Measurements from ENCODE around the gene SLC14A1. TPM values are rescaled to one million over a fixed set of nuclear protein-coding genes. Genes with fewer than 3 reads are reported as not detected.
A peak's percentile ranks its signal among the peaks of the same experiment; 100 is the strongest.

Gene SLC14A1
- polyA plus RNA-seq: 3.5 TPM

DNA sequence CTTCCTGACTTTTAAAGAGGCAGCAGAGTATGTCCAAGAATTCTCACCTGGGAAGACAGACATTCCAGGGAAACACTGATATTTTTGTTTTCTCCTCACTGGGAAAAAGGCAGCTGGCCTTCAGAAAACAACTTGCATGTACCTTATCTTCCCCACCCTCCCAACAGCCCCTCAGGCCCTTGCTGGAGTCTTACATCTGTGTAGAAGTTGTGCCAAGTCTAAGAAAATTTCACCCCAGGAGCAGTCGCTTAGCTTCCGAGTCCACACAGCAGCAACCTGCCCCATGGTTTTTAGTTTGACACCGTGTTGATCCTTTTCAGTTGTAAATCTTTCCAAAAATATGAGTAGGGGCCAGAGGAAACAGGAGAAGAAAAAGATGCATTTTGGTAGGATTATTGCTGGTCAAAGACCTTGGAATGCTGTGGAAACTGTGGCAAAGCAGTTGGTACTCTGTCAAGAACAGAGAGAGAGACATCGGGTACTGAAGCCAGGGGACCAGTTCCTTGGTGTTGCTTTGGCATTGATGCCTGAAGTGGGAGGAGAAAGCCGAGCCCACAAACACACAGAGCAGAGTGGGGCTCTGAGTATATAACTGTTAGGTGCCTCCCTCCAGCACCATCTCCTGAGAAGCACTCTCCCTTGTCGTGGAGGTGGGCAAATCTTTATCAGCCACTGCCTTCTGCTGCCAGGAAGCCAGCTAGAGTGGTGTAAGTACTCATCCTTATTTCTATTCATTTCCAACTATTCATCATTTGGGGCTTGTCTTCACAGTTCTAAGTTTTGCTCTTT is at the start of gene SLC14A1:
Gene SLC14A1 (plus strand): TSS at position 615 of the 789 bp plus-strand sequence. CDS start 6,140 bp downstream, outside the sequence.
- Mint-ChIP-seq H3K36me3 (peaks cover 9% of the 10 kb centered on the region), H3K4me1 (no peaks in the 10 kb centered on the region), H3K27ac (no peak within 1 kb of the TSS), H3K27me3 (no peaks in the 10 kb centered on the region), H3K9me3 (no peaks in the 10 kb centered on the region), H3K4me3 (no peak within 1 kb of the TSS)

DNA sequence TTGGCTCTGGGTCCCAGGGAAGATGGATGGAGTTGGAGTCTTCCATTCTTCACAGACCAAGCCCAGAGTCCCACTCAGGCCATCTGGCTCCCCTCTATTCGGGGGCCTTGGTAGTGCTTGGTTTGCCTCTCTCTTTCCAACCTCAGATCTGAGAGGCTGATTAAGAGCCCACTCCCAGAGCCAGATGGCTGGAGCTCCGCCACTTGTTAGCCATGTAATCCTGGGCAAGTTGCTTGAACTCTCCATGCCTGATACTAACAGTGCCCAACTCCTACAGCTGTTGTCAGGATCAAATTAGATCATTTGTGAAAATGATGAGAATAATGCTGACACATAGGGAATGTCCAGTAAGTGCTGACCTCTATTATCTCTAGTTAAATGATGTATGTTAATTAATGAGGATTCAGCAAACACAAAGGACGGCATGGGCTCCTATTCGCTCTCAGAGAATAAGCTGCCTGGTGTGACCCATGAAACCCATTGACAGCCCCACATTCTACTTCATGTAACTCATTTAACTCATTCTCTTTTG is 46.6 kb upstream of the SLC14A1 start:
- no peaks in the 10 kb centered on the region for H3K27me3 Mint-ChIP-seq
- H3K4me3 Mint-ChIP-seq: peak overlapping the region in 1 of 4 donors; percentile 37
- no peak overlapping the region for H3K27ac Mint-ChIP-seq
- no peaks in the 10 kb centered on the region for H3K9me3 Mint-ChIP-seq
- peaks cover 2% of the 10 kb centered on the region for H3K36me3 Mint-ChIP-seq
- H3K4me1 Mint-ChIP-seq: no peaks in the 10 kb centered on the region

- H3K36me3 Mint-ChIP-seq: peaks cover 2% of the 10 kb centered on the region
- no peaks in the 10 kb centered on the region for H3K27me3 Mint-ChIP-seq
- no peaks in the 10 kb centered on the region for H3K9me3 Mint-ChIP-seq
- H3K4me1 Mint-ChIP-seq: no peaks in the 10 kb centered on the region
- H3K27ac Mint-ChIP-seq: no peak overlapping the region
- no peak overlapping the region for H3K4me3 Mint-ChIP-seq
These were observed 45.5 kb upstream of the SLC14A1 start for GRCh38 chr18:45678441-45678840.

- Mint-ChIP-seq H3K9me3 (no peaks in the 10 kb centered on the region), H3K27ac (no peak overlapping the region), H3K4me1 (no peaks in the 10 kb centered on the region), H3K4me3 (no peak overlapping the region), H3K36me3 (peaks cover 2% of the 10 kb centered on the region), H3K27me3 (no peaks in the 10 kb centered on the region)
These were observed 45.1 kb upstream of the SLC14A1 start for GRCh38 chr18:45678850-45679249.

GRCh38 chr18:45680066-45680690 is 43.8 kb upstream of the SLC14A1 start:
- H3K27me3 Mint-ChIP-seq: no peaks in the 10 kb centered on the region
- H3K4me3 Mint-ChIP-seq: no peak overlapping the region
- no peaks in the 10 kb centered on the region for H3K9me3 Mint-ChIP-seq
- H3K27ac Mint-ChIP-seq: no peak overlapping the region
- peaks cover 0 to 1% (median 0%) of the 10 kb centered on the region in 3 donors for H3K4me1 Mint-ChIP-seq
- H3K36me3 Mint-ChIP-seq: peaks cover 1% of the 10 kb centered on the region

DNA sequence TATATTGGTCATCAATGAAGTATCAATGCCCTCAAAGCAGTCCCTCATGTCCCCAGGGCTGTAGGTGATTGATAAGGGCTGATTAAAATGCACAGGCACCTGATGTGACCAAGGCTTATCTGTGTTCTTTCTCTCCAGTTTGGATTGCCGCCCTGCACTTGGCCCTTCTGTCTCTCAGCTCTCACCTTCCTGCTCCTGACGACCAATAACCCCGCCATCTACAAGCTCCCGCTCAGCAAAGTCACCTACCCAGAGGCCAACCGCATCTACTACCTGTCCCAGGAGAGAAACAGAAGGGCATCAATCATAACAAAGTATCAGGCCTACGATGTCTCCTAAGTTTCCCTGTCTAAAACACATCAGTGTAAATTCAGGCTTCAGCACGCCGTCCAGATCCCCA is 41.8 kb upstream of the SLC14A1 start:
- H3K36me3 Mint-ChIP-seq: no peaks in the 10 kb centered on the region
- H3K4me3 Mint-ChIP-seq: no peak overlapping the region
- no peak overlapping the region for H3K27ac Mint-ChIP-seq
- H3K9me3 Mint-ChIP-seq: no peaks in the 10 kb centered on the region
- no peaks in the 10 kb centered on the region for H3K27me3 Mint-ChIP-seq
- H3K4me1 Mint-ChIP-seq: peaks cover 15 to 19% (median 15%) of the 10 kb centered on the region in 3 donors

- Mint-ChIP-seq H3K36me3 (no peaks in the 10 kb centered on the region), H3K27ac (peak overlapping the region in 2 of 3 donors; percentile 33 to 38), H3K27me3 (no peaks in the 10 kb centered on the region), H3K4me1 (peaks cover 25 to 41% (median 35%) of the 10 kb centered on the region in 3 donors), H3K4me3 (peak overlapping the region in 2 of 4 donors; percentile 50 to 70), H3K9me3 (no peaks in the 10 kb centered on the region)
These were observed 39.5 kb upstream of the SLC14A1 start for GRCh38 chr18:45684341-45685115.

DNA sequence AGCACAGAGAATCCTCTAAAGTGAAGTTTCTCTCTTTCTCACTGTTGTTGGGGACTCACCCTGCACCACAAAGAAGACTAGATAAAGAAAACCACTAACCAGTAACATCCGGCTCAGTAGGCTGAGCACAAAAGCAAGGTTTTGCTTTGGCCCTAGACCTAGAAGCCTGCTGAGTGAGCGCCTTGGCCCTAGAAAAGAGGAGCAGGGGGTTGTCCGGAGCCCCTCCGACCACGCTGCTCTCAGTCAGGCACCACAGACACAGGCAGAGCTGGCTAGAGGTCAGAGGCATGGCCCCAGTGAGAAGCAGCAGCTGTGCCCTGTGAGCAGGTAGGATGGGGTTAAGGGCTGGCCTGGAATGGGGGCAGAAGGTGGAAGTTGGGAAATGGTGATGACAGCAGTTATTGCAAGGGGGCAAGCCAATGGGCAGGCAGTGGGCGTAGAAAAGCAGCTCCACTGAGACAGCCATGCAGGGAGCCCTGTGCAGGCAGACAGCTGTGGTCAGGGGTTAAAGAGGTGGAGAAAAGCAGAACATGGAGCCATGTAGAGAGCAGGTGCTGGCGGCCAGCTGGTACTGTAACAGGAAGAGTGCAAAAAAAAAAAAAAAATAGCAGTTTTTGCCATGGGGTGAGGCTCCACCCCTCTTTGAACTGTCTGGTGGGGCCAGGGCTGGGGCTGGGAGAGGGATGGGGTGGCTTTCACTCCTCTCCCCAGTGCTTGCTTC is 36.9 kb upstream of the SLC14A1 start:
- Mint-ChIP-seq H3K27ac (peak overlapping the region; percentile 87 to 98 (median 97)), H3K36me3 (peaks cover under 1% of the 10 kb centered on the region), H3K9me3 (no peaks in the 10 kb centered on the region), H3K27me3 (no peaks in the 10 kb centered on the region), H3K4me3 (peak overlapping the region; percentile 81 to 93 (median 89)), H3K4me1 (peaks cover 30 to 46% (median 40%) of the 10 kb centered on the region in 3 donors)

GRCh38 chr18:45687621-45688020 is 36.4 kb upstream of the SLC14A1 start:
- Mint-ChIP-seq H3K9me3 (no peaks in the 10 kb centered on the region), H3K4me1 (peaks cover 30 to 46% (median 40%) of the 10 kb centered on the region in 3 donors), H3K4me3 (peak overlapping the region; percentile 81 to 93 (median 89)), H3K36me3 (peaks cover 7% of the 10 kb centered on the region), H3K27ac (peak overlapping the region; percentile 87 to 98 (median 97)), H3K27me3 (no peaks in the 10 kb centered on the region)

DNA sequence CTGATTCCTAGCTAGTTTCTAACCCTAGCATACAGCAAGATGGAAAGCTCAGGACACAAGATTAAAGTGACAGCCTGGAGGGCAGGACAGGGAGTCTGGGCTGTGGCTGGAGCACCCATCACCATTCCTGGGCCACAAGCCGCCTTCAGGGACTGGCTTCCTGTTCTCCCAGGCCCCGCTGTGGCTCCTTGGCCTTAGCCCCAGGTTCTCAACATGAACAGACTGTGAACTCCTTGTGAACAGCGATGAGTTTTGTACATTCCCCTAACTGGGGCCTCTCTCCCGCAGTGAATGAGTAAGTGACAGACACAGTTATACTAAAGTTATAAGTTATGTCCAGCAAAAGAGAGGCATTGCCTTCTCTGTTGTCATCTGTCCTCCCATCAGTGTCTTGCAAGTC is 35.9 kb upstream of the SLC14A1 start:
- peak overlapping the region; percentile 87 to 98 (median 97) for H3K27ac Mint-ChIP-seq

DNA sequence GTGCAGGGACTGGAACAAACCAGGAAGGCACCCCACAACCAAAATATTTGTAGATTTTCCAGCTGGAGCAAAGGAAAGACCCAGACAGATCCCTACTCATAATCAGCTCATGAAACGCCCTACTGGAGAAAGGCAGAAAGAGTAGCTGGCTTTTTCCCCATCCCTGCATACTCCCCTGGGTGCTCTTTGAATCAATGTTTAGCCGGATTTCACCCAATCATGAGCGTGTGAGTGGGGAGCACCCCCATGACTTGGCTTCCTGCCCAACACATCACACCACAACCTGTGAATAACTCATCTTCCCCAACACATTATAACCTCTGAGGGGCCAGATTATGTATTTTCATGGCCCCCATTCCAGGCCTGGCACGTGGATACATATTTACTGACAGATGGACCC is 35.1 kb upstream of the SLC14A1 start:
- H3K9me3 Mint-ChIP-seq: peaks cover 0 to 1% (median 0%) of the 10 kb centered on the region in 3 donors
- H3K27ac Mint-ChIP-seq: peak overlapping the region; percentile 45 to 98 (median 97)
- H3K4me1 Mint-ChIP-seq: peaks cover 30 to 46% (median 40%) of the 10 kb centered on the region in 3 donors
- peaks cover 11% of the 10 kb centered on the region for H3K36me3 Mint-ChIP-seq
- H3K4me3 Mint-ChIP-seq: peak overlapping the region; percentile 60 to 93 (median 74)
- no peaks in the 10 kb centered on the region for H3K27me3 Mint-ChIP-seq

More for the DNA sequence above, 35.9 kb upstream of the SLC14A1 start:
- Mint-ChIP-seq H3K27me3 (no peaks in the 10 kb centered on the region), H3K36me3 (peaks cover 9% of the 10 kb centered on the region), H3K9me3 (no peaks in the 10 kb centered on the region), H3K4me1 (peaks cover 30 to 46% (median 40%) of the 10 kb centered on the region in 3 donors), H3K4me3 (peak overlapping the region; percentile 81 to 93 (median 89))

GRCh38 chr18:45689396-45689795 is 34.6 kb upstream of the SLC14A1 start:
- Mint-ChIP-seq H3K9me3 (peaks cover 0 to 2% (median 0%) of the 10 kb centered on the region in 3 donors), H3K4me3 (peak overlapping the region in 2 of 4 donors; percentile 56 to 86), H3K36me3 (peaks cover 12% of the 10 kb centered on the region), H3K27me3 (no peaks in the 10 kb centered on the region), H3K4me1 (peaks cover 30 to 46% (median 40%) of the 10 kb centered on the region in 3 donors), H3K27ac (peak overlapping the region in 1 of 3 donors; percentile 97)

GRCh38 chr18:45690975-45691815 is 32.8 kb upstream of the SLC14A1 start:
- Mint-ChIP-seq H3K4me3 (peak overlapping the region in 3 of 4 donors; percentile 7 to 80 (median 58)), H3K27me3 (no peaks in the 10 kb centered on the region), H3K4me1 (peaks cover 24 to 37% (median 35%) of the 10 kb centered on the region in 3 donors), H3K27ac (peak overlapping the region in 1 of 3 donors; percentile 17), H3K36me3 (peaks cover 15% of the 10 kb centered on the region), H3K9me3 (peaks cover 0 to 8% (median 2%) of the 10 kb centered on the region in 3 donors)
